IPS-NIHi7 (cell line): Measurements from ENCODE around the gene THOP1.
A peak's percentile ranks its signal among the peaks of the same experiment; 100 is the strongest.
"Not testable (repeated sequence)": the region's sequence is repeated elsewhere in the genome, so short reads cannot be mapped to it uniquely, and the experiment has no call there.

Source experiments
- DNase-seq: peaks from one replicate; pipeline ENCODE4 v3.0.0; 2012; ENCODE audit warnings: mixed read lengths; ENCODE audit errors: extremely low spot score

The THOP1 gene

GRCh38 chr19:2782936-2783780, 2.1 kb upstream of the THOP1 start, which contains the start of gene SGTA:
SGTA (minus strand) TSS chr19:2783273; CDS start chr19:2769068, 14,205 bp downstream.
- peak; percentile 97 for DNase-seq

- DNase-seq, result no peak
These were observed 1.5 kb upstream of the THOP1 start for GRCh38 chr19:2783781-2784145.

DNA sequence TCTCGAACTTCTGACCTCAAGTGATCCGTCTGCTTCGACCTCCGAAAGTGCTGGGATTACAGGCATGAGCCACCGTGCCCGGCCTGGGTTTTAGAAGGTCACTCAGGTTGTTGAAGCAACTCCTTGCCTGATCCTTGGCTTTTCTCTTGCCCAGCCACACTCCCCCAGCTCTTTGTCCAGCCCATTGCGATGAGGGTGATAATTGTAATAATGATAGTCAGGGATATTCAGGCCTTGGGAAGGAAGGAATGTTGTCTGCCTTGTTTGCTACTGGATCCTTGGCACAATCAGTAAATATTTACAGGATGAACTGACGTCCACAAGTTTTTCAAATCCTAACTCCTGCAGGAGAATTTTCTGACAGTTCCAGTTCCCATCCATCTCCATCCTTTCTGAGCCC, 1.8 kb downstream of the THOP1 start:
- no peak for DNase-seq

- no peak for DNase-seq
These were observed 2.9 kb downstream of the THOP1 start for GRCh38 chr19:2788237-2788636.

DNA sequence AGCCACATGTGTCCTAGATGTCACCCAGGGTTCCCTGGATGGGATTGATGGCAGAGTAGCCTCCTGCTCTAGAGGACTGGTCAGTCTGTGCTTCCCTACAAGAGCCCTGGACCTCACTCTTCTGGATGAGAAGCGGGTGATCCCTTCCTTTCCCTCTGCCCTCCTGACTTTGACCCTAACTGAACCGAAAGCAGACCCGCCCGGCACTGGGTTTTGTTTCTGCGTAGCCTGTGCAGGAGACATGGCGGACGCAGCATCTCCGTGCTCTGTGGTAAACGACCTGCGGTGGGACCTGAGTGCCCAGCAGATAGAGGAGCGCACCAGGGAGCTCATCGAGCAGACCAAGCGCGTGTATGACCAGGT, 4.9 kb downstream of the THOP1 start:
- no peak for DNase-seq

DNA sequence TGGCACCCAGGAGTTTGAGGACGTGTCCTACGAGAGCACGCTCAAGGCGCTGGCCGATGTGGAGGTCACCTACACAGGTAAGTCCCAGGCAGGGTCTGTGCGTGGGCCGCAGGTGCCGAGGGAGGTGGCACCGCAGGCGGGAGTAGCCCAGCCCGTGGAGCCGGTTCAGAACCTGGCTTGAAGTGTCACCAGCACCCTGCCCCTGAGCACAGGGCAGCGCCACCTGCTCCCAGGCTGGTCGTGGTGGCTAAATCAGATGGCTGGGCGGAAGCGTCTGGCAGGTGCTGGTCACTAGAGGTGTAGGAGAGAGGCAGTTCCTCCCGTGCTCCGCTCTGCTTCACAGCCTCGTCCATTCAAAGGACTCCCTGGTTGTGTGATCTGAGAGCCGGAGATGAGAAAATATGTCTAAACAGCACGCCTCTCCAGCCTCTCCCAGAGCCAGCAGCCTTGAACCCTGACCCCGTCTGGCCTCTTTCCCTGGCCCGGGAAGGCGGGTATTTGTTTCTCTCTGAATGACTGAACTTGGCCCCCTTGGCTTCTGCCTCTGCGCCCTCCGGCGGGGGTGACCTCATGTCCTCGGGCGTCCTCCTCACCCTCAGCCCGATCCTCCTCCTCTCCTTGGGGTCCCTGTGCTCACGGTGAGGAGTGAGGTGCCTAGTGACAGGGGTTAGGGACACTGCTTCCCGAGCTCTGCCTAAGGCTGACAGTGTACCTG, 5.4 kb downstream of the THOP1 start:
- no peak for DNase-seq

- DNase-seq, result no peak
These were observed 6.1 kb downstream of the THOP1 start for GRCh38 chr19:2791440-2791839.

GRCh38 chr19:2791876-2792275, 6.6 kb downstream of the THOP1 start:
- no peak for DNase-seq

DNA sequence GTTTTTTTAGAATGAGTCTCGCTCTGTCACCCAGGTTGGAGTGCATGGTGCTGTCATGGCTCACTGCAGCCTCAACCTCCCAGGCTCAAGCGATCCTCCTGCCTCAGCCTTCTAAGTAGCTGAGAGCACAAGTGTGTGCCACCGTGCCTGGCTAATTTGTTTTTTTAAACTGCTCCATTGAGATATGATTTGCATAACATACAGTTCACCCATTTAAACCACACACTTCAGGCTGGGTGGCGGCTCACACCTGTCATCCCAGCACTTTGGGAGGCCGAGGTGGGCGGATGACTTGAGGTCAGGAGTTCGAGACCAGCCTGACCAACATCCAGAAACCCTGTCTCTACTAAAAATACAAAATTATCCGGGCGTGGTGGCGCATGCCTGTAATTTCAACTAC, 7.4 kb downstream of the THOP1 start:
- not testable (repeated sequence) for DNase-seq

GRCh38 chr19:2793126-2793525, 7.8 kb downstream of the THOP1 start:
- no peak for DNase-seq

GRCh38 chr19:2793577-2793976, 8.3 kb downstream of the THOP1 start:
- DNase-seq, result no peak

GRCh38 chr19:2795827-2796658, 10.7 kb downstream of the THOP1 start:
- DNase-seq, result no peak

- no peak for DNase-seq
These were observed 11.5 kb downstream of the THOP1 start for GRCh38 chr19:2796659-2797266.

DNA sequence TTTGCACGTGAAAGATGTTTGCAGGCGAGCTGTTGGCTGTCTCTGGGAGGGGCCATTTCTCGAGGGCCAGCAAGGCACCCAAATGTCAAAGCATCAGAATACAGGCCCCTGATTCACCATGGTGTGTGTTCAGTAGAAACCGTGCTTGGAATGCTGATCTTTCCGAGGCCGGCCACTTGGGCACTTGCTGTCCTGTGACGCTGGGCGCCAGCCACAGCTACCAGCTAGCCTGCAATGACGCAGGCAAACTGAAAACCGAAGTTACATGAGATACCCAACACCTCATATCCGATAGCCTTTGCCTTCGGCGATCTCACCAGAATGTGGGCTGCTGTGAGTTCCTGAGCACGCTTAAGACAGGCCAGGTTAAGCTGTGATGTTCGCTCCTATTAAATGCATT, 12.0 kb downstream of the THOP1 start:
- no peak for DNase-seq

DNA sequence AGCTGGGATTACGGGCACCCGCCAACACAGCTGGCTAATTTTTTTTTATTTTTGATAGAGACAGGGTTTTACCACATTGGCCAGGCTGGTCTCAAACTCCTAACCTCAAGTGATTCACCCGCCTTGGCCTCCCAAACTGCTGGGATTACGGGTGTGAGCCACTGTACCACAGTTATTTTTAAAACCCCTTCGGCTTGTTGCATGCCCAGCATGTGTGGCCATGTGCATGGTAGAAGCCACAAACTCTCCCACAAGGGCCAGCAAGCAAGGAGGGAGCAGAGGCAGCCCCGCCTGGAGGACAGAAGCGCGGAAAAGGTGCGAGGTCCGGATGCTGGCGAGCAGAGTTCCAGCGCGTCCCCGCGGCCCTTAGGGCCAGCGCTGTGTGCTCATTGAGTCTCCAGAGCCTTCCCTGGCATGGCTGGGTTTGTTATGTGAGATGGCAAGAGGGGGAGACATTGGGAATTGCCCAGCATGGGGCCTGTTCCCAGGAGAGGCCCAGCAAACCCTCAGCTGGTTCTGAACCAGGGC, 12.9 kb downstream of the THOP1 start:
- no peak for DNase-seq

DNA sequence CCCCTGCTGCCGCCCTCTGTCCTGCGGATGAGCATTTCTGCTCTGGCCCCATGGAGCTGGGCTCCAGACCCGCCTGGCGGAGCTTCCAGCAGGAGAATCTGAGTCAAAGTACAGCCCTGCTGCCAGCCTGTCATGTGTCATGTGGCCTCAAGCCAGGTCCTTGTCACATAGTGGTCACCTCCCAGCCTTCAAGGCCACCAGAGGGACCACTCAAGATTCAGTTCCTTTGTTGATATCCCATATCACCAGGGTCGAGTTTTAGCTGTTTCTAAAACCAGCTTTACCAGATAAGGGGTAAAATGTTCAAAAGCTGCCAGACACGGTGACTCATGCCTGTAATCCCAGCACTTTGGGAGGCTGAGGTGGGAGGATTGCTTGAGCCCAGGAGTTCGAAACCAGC, 13.4 kb downstream of the THOP1 start:
- no peak for DNase-seq

DNA sequence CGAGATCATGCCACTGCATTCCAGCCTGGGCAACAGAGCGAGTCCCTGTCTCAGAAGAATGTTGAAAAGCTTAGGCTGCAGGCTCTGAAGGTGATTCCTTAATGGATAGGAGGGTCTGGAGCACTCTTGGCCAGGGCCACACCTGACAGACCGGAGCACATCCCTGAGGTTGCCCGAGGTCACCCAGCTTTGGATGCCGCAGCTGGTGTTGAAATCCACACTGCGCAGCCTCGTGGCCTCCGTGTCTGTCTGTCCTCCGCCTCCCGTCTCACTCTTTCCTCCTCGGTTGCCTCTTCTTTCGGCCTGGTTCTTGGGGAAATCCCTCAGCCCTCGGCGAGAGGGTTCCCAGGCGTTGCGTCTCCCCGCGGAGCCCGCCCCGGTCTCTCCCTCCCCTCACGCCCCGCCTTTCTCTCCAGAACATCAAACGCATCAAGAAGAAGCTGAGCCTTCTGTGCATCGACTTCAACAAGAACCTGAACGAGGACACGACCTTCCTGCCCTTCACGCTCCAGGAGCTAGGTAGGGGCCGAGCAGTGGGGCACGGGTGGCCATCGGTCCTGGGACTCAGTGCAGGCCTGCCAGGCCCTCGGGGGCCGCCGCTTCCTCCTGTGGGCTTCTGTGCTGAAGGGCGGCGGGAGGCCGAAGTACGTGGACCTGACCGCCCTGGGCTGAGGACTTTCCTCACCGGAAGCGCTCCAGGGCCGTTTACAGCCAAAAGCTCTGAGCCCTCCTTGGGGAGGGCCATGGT, 14.1 kb downstream of the THOP1 start:
- no peak for DNase-seq

DNA sequence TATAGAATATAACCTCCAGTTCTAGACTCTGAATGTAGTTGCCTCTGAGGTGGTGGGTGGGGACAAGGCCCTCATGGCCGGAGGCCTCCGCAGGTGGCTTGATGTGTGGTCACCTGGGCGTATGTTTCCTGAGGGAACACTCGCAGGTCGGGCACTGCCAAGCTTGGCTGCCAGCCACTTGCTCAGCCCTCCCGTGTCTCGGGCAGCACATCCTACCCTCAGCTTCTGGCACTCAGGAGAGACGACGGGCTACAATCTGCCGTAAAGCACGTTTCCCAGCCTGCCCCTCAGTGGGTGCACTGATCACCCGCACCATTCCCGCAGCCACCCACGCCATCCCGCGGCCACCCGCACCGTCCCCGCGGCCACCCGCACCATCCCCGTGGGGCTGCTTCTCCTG, 15.2 kb downstream of the THOP1 start:
- DNase-seq, result no peak

GRCh38 chr19:2802826-2803225, 17.5 kb downstream of the THOP1 start:
- no peak for DNase-seq

DNA sequence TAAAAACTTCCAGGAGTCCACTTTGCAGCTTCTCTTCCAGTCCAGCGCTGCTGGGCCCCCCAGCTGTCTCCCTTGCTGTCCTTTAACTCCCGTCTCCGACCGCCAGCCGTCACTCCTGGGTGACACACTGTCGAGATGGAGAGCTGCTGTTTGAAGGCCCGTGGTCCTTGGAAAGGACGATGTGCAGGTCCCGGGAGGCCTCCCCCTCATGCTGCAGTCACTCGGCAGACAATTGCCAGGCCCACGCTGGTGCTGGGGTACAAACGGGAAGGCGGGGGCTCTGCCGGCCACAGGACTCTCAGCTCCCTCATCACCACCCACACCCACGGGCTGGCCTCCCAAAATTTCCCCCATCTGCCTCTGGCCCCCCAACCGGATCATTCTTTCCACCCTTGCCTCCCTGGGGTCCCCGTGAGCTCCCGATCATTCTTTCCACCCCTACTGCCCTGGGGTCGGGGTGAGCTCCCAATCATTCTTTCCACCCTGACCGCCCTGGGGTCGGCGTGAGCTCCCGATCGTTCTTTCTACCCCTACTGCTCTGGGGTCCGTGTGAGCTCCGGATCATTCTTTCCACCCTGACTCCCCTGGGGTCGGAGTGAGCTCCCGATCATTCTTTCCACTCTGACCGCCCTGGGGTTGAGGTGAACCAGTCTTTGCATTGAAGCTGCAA, 18.3 kb downstream of the THOP1 start:
- no peak for DNase-seq
